ENCODE results near the gene MON1A.

DNA sequence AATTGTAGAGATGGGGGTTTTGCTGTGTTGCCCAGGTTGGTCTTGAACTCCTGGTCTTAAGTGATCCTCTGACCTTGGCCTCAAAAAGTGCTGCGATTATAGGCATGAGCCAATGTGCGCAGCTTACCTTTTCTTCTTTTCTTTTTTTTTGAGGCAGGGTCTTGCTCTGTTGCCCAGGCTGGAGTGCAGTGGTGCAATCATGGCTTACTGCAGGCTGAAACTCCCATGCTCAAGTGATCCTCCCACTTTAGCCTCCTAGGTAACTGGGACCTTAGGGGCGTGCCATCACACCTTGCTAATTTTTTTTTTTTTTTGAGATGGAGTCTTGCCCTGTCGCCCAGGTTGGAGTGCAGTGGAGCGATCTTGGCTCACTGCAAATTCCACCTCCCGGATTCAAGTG is 23.3 kb upstream of the MON1A start:
- TF ChIP-seq CTCF (IDR thresholded peaks at IDR 0.05; ENCODE audit: insufficient read depth, low read length, poor library complexity, severe bottlenecking): no peak
- no peak for TF ChIP-seq EZH2phosphoT487 (conservative IDR thresholded peaks at IDR 0.05; ENCODE audit: low read length)

Measured in SU-DHL-6 (cell line).